GM15510 (cell line): ENCODE measurements around the gene CYRIA.

ENCODE experiments used
- POLR2A ChIP-seq: IDR thresholded peaks from 3 replicates; pipeline ENCODE4 v1.6.1; 2011; ENCODE audit warnings: borderline replicate concordance; ENCODE audit not compliant: insufficient read length; ENCODE audit errors: extremely low read depth

The CYRIA gene

DNA sequence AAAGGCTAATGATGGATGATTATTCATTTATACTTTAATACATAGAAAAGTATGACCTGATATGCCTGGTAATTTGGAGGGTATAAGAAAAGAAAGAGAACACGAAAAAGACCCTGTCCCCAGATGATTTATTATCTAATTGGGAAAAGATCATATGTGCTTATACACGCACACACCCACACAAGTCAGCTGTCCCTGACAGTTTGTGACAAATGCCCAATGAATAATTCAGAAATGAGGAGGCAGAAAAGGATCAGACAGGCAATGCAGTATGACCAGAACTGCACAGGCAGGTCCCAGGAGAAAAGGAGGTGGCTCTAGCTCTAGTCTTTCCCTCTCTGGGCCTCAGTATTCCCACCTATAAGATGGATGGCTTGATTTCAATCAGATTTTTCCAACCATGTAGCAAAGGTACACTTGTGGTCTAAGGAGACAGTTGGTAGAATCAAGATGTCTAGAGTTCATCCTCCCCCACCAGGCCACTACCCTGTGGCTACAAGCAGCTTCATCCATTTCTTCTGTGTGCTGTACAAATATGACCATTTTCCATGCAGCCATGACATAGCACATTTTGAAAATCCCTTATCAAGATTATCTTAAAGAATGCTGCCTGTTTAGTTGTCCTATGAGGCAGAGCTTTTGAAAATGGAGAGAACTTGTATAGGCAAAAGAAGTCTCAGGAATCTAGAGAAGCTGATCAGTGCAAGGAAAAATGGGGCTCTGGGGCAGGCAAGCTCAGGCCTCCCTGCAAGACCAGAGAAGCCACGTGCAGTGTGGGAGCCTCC is 19.7 kb downstream of the CYRIA start:
- TF ChIP-seq POLR2A, result no peak

DNA sequence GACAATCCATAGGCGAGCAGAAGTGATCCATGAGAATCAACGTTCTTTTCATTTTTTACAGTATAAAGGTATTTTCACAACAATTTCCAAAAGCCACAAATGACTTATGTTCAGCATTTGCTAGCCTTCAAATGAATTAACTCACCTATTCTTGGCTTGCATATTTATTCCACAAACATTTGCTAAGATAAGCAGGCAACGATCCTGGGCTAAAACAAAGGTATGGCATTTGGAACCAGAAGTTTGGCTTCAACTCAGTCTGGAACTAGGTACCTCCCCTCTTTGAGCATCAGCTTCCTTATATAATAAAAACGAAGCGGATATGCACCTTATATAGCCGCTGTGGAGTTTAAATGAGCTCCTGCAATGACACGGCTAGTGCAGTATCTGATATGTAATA is 20.5 kb downstream of the CYRIA start:
- no peak for TF ChIP-seq POLR2A

DNA sequence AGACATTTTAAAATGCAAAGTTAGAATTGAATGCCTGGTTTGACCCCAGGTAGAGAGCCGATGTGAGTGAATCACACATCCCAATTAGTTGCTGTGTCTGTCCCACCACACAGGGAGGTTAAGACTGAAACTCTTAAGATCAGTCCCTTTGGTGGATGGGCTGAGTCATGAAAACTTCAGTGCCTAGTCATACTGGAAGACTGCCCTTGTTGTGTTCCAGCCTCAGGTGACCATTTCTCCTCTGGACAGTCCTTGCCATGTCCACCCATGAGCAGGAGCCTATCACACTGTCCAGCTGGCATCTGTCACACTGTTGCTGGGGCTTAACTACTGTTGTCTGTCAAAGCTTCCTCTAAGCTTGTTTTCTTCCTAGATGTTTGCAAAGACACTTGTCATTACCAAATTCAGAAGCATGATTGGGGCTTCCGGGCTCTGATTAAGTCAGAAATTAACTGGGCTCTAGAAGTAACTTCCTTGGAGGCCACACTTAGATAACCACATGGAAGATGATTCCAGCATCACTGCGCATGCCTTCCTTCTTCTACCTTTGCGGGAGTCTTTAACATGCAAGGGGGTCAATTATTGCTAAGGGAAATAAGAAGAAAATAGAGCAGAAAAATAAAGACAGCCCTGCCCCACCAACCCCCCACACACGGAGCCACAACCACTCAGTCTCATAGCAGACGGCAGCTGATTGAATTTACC is 21.3 kb downstream of the CYRIA start:
- no peak for TF ChIP-seq POLR2A

DNA sequence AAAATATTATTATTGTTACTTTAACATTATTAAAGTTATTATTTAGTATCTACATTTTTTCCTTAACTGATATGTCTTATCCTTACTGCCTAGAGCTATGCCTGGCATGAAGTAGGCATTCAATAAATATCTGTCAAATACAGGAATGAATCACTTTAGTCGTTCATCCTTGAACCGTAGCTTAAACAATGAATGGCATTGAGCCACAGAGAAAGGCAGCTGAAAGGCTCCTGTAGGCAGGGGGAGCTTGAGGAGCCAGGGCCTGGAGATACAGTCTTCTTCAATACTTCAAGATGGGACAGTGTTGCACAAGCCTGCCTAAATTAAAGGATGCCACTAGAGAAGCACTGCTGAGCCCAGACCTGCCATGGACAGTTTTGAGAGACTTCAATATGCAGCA is 22.5 kb downstream of the CYRIA start:
- TF ChIP-seq POLR2A, result no peak

DNA sequence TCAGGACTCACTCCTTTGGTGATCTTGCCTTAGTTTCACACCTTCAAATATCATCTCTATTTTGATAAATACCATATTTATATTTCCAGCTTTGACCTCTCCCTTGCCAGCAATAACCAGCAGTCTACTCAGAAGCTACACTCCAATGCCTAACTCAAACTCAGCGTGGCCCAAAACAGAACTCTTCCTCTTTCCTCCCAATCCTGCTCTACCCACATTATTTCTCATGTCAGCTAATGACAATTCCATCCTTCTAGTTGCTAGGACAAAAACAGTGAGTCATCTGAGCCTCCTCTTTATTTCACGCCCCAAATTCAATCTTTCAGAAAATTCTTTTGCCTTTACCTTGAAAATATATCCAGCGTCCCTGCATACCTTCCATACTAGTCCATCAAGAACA is 23.5 kb downstream of the CYRIA start:
- no peak for TF ChIP-seq POLR2A

DNA sequence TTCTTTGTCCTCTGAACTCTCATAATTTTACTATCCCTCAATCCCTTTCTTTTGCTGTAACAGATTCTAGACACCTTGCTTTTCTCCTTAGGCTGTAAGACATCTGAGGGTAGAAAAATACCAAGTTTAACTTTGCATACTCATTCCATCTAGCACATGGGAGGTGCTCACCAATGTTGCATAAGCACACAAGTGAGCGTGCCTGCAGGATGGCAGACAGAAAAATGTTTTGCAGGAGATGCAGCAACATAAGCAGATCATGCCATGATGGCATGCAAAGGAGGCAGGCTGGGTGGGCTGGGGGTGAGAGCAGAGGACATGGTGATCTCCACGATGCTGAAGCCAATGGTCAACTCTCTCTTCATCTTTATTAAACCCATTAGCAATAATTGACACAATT is 24.1 kb downstream of the CYRIA start:
- TF ChIP-seq POLR2A, result no peak

DNA sequence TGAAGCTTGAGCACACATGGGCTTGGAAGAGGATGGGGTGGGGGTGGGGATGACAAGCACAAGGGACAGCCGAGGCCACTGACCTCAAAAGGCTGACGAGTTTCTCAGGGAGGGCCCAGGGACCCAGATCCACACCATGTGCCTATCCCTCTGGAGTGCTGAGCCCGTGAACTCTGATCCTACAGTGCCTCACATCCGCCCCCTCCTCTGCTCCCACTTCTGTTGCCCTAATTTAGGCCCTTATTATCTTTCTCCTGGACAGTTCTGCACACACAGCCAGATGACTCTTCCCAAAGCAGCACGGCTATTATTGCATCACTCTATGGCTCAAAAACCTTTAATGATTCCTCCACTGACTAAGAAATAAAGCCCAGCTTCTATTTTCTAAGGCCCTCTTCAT is 24.8 kb downstream of the CYRIA start:
- no peak for TF ChIP-seq POLR2A

DNA sequence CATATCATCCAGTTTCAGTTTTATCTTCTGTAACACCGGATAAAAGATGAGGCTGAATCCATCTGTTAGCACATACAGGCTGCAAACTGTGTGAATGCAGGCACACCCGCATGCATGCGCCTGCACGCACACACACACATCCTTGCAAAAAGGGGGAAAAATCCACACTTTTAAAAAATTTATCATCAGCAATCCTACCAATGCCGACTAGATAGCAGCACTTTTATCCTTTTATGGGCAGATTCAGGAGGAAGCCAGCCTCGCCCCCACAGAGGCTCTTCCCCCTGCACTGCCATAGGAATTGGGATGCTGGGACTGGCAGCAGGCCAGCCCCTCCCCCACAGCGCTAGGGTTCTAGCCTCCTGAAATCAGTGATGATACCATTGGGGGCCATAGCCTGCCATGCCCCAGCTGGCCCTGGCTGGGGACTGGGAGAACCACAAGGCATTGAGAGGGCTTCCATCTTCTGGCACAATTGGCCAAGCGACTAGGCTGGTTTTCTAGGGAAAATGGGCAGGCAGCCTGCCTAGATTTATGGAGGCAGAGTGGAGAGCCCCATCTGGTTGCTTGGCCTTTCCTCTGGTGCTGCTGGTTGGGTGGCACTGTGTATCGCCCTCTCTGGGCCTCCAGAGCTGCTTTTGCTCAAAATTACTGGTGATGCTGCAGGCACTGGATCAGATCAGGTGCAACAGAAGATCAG is 25.5 kb downstream of the CYRIA start:
- no peak for TF ChIP-seq POLR2A

DNA sequence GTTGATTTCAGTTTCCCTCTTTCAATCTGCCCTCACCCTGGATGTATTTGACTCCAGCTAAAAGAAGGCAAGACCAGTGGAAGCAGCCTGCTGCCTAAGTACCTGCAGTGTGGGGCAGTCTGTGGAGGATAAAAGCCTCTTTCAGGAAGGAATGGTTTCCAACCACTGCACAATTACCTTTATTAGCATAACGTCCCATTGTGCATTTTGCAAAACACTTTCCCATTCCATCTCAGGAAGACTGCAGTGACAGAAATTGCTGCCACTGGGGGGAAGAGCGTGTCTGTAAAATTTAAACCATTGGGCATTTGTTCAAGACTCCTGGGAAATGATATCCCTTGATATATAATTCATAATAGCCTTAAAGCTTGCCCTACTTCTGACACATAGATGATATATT is 26.2 kb downstream of the CYRIA start:
- no peak for TF ChIP-seq POLR2A

DNA sequence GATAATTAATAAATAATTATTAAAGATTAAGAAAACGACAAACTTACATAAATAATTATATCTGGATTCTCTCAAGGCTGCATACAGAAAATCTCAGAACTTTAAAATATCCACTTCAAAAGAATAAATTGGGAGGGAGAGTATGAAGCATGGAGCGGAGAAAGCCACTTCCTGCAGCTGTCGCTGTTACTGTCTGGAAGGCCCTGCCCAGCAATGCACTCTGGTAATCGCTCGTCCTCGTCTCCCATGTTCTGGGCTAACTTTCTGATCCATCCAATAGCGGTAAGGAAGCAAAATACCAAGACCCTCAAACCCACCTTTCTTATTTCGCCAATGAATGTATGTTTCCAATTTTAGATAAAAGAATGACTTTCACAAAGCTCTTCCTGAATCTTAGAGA is 26.7 kb downstream of the CYRIA start:
- no peak for TF ChIP-seq POLR2A

DNA sequence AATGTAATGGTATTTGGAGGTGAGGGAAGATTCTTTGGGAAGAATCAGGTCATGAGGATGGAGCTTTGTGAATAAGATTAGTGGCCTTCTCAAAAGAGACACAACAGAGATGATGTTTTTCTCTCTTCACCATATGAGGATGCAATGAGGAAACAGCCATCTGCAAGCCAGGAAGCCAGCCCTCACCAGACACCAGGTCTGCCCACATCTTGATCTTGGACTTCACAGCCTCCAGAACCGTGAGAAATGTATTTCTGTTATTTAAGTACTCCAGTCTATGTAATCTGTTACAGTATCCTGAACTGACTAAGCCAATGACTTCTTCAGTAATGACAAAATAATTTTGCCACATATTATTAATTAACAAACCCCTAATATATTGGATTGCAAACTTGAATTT is 28.3 kb downstream of the CYRIA start:
- TF ChIP-seq POLR2A, result no peak

DNA sequence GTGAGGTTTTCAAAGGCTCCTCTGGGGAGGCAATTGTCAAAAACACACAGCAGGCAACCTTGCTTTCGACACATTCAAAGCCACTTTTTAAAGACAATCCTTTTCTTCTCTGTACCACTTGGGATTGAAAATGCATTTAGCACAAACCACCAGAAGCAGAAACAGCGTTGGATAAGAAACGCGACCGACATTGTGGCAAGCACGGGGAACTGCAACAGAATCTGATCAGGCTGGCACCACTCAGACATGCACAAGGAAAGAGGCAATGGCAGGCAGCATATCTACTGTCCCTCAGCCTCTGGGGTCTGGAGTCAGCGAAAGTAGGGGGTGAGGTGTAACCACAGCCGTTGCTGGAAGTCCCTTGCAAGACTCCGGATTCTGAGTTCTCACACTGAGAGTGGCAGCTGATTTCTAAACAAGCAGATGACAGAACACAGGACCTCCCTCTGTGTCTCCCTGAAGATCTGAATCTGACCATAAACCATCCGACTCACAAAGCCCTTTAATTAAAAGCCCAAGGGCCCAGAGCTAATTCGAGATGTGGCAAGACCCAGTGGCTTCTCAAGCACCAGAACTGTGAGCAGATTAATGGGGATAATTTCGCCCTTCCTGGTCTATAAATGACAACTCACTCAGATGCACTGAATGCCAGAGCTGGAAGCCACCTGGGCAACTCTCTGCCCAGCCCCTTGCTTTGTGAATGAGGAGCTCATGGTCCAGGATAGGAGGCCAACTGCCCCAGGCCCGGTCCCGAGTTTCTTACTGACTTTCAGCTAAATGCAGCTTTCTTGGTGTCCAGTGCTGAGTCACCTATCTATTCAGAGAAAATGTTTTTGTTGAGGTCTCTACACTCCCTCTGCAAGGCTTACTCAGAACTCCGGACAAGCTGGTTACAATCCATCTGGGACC is 29.6 kb downstream of the CYRIA start:
- TF ChIP-seq POLR2A, result no peak

DNA sequence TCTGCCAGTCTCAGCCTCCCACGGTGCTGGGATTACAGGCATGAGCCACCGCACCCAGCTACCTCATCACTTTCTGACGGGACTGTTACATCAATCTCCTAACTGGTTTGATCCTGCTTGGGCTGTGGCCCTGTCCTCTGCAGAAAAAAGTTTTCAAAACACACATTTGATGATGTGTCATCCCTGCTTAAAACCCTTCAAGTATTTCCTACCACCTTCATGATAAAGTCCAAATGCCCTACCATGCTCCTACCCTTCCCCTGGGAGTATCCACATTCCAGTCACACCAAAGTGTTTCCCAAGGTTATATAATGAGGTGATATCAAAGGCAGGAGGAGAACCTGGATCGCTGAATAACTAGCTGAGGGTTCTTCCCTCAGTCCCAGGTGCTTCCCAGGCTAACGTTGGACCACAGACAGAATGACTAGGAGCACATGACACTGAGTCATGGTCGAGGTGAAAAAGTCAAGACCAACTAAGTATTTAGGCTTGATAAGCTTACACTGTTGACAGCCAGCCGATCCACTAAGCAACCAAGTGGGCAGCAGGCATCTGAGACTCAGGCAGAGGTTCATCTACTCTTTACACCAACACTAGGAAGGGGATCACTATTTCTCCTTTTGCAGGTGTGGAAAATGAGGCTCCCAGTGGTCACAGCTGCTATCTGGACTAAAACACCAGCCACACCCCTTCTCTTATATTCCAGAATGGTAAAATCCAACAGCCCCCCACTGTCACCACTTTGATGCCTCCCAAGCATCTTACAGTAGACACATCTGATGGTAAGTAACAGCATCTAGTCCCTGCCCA is 31.8 kb downstream of the CYRIA start:
- no peak for TF ChIP-seq POLR2A

DNA sequence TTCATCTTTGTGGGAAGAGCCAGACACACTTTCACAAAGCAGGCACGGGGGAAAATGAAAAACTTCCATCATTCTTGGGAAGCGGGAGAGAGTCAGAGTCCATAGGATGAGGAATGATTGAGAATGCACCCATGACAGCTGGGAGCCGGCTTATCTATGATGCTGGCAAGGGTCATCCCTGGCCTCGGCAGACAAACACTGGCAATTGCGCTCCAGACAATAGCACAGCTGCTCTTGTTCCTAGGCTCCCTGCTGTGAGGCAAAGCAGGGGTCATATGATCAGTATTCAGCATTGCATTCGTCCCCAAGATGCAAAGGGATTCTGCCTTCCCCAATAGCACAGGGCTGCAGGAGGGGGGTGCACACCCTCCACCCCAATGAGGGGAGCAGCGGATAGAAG is 33.0 kb downstream of the CYRIA start:
- no peak for TF ChIP-seq POLR2A
